A673 (cell line): ENCODE data around the gene PRTFDC1. TPM values are rescaled to one million over a fixed set of nuclear protein-coding genes. Genes with fewer than 3 reads are reported as not detected.

Experiments
- BruUV-seq: library from RNA; stranded (reverse); fragments of 400-500 nt; replicated peaks from 2 replicates; lab custom pipeline; 2021; lab: Mats Ljungman, UMichigan
- CTCF ChIA-PET: fragments of 300-600 bp; sonication (Branson Sonifier 250); formaldehyde crosslinking; loops from one replicate; lab custom pipeline; 2022; ENCODE audit warnings: antibody characterized with exemption; lab: Charles Lee
- POLR2A ChIA-PET: fragments of 300-600 bp; sonication (Branson Sonifier 250); formaldehyde crosslinking; loops from one replicate; lab custom pipeline; 2022; ENCODE audit warnings: antibody characterized with exemption; ENCODE audit not compliant: low non-redundant PET; lab: Charles Lee
- DNase-seq: peaks from one replicate; pipeline ENCODE4 v3.0.0-alpha.2; 2015; ENCODE audit warnings: low spot score
- H3K27ac ChIP-seq: fragments of 200-600 bp; sonication (generic); 2 replicates; pipeline ENCODE4 v1.5.1; 2016; ENCODE audit warnings: mixed run types, low read depth, mild to moderate bottlenecking, mixed read lengths, antibody characterized with exemption, low read length; ENCODE audit not compliant: poor library complexity, severe bottlenecking
- H3K27me3 ChIP-seq: fragments of 200-600 bp; sonication (generic); replicated peaks from 2 replicates; pipeline ENCODE4 v1.6.1; 2017; ENCODE audit warnings: mixed run types, low read depth, mild to moderate bottlenecking, mixed read lengths, antibody characterized with exemption, low read length; ENCODE audit not compliant: insufficient read depth, poor library complexity
- H3K36me3 ChIP-seq: fragments of 200-600 bp; sonication (generic); 2 replicates; pipeline ENCODE4 v1.6.1; 2016; ENCODE audit warnings: mixed run types, mild to moderate bottlenecking, mixed read lengths, antibody characterized with exemption, low read length; ENCODE audit not compliant: insufficient read depth, poor library complexity, severe bottlenecking
- H3K4me1 ChIP-seq: fragments of 200-600 bp; sonication (generic); 2 replicates; pipeline ENCODE4 v1.6.1; 2017; ENCODE audit warnings: mixed run types, mild to moderate bottlenecking, mixed read lengths, antibody characterized with exemption, low read length; ENCODE audit not compliant: insufficient read depth, poor library complexity, severe bottlenecking
- H3K4me3 ChIP-seq: fragments of 200-600 bp; sonication (generic); 2 replicates; pipeline ENCODE4 v1.5.1; 2016; ENCODE audit warnings: low read depth, mixed run types, mild to moderate bottlenecking, mixed read lengths, low read length; ENCODE audit not compliant: poor library complexity, severe bottlenecking
- H3K9me3 ChIP-seq: fragments of 200-600 bp; sonication (generic); 2 replicates; pipeline ENCODE4 v1.6.1; 2016; ENCODE audit warnings: mixed run types, low read depth, mild to moderate bottlenecking, mixed read lengths, antibody characterized with exemption, low read length; ENCODE audit not compliant: poor library complexity, severe bottlenecking
- EZH2 ChIP-seq: fragments of 200-600 bp; sonication (generic); IDR thresholded peaks from 2 replicates; pipeline ENCODE4 v1.6.1; 2017; ENCODE audit warnings: borderline replicate concordance, low read depth, mild to moderate bottlenecking, mixed read lengths, antibody characterized with exemption, low read length; ENCODE audit not compliant: poor library complexity, severe bottlenecking
- intact Hi-C: fragments of 100-400 bp; cut with micrococcal nuclease; formaldehyde crosslinking; loops from one replicate; pipeline ENCODE4 v1.10.0; 2022; ENCODE audit not compliant: unreplicated experiment
- total RNA-seq: library from RNA; stranded (reverse); gene quantifications from 2 replicates; pipeline ENCODE4 v1.2.3, GENCODE V29; 2021
- TF ChIP-seq, protein P1 (sequence below): fragments of 300-800, 200-600 bp; sonication (generic); conservative IDR thresholded peaks from 2 replicates; pipeline ENCODE4 v1.5.1; 2017; ENCODE audit warnings: low read depth, mild to moderate bottlenecking, antibody characterized with exemption, low read length, moderate library complexity, mixed read lengths

PRTFDC1 gene
- total RNA-seq, 1 experiment from 2014 or later, result 49.8 TPM

DNA sequence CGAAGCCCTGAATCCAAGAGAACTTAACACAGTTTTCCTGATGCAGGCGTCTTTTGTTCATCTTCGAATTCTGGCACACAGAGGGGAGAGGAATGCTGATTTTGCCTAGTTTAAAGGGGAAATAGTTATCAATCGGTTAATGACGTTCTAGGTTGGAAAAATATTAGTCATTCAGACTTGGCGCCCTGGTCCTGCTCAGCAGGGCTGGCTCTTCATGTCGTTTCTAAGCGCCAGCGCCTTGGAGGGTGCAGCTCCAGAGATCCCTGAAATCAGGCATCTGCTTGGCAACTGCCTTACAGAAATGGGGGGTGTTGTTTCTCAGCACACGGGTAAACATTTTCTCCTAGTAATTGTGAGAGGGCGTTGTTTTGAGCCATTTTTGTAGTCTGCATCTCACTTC, 1.3 kb upstream of the PRTFDC1 start:
- Histone ChIP-seq H3K27ac (no peak overlapping the region), H3K9me3 (no peaks in the 10 kb centered on the region), H3K4me3 (no peak overlapping the region), H3K27me3 (no peaks in the 10 kb centered on the region), H3K4me1 (peaks cover 23% of the 10 kb centered on the region), H3K36me3 (no peaks in the 10 kb centered on the region)
- BruUV-seq, result TSS peak; percentile 65
- DNase-seq, result no peak
- TF ChIP-seq, protein P1, sequence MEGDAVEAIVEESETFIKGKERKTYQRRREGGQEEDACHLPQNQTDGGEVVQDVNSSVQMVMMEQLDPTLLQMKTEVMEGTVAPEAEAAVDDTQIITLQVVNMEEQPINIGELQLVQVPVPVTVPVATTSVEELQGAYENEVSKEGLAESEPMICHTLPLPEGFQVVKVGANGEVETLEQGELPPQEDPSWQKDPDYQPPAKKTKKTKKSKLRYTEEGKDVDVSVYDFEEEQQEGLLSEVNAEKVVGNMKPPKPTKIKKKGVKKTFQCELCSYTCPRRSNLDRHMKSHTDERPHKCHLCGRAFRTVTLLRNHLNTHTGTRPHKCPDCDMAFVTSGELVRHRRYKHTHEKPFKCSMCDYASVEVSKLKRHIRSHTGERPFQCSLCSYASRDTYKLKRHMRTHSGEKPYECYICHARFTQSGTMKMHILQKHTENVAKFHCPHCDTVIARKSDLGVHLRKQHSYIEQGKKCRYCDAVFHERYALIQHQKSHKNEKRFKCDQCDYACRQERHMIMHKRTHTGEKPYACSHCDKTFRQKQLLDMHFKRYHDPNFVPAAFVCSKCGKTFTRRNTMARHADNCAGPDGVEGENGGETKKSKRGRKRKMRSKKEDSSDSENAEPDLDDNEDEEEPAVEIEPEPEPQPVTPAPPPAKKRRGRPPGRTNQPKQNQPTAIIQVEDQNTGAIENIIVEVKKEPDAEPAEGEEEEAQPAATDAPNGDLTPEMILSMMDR, result no peak
- TF ChIP-seq EZH2, result no peak
- POLR2A ChIA-PET, result no interaction called here
- CTCF ChIA-PET, result interaction anchor here (0.6 kb wide), 3 partner anchors 8 to 92 kb away, joined by 3 to 18 read pairs (median 10); no protein-coding TSS in a partner anchor
- intact Hi-C loops, result loop anchor here (5.0 kb wide), 1 partner anchor 231 kb away; the partner anchor contains the start of gene ARHGAP21

DNA sequence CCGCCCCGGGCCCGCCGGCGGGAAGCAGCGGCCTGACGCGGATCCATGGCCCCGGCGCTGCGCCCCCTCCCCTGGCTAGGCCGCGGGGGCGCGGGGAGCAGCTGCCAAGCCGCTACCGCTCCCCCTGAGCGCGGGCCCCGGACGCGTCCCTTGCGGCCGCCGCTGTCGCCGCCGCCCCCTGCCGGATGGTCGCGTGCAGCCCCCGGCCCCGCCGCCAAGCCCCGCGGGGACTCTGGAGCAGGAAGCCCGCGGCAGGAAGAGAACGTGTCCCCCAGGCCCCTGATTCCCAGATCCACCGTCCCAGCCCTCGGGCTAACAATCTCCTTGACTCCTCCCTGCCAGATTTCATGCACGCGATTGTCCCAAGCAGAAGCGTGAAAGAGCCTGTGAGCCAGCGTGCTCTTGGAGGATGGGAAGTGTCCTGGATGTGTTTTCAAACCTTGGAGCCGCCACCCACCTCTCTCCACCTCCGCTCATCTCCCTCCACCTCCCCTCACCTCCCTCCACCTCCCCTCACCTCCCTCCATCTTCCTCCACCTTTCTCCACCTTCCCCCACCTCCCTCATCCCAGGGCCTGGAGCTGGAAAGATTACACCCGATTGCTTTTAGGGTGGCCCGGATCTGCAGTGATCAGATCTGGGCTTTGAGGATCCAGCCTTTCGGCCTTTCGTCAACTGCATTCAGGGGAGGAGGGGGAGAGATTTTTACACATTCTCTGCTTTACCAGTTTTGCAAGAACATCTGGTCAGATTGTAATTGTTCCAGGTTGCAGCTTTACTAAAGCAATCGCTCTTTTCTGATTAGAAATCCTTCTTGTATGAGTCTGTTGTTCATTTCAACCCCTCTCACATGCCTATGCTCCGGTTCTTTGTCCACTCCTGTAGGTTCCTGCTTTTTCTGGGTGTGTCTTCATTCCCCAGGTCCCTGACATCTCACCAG, 570 bp upstream of the PRTFDC1 start:
- POLR2A ChIA-PET, result interaction anchor here (0.6 kb wide), 3 partner anchors 17 to 232 kb away, joined by 3 to 4 read pairs (median 4); no protein-coding TSS in a partner anchor
- Histone ChIP-seq H3K36me3 (no peaks in the 10 kb centered on the region), H3K27ac (peak overlapping the region; percentile 91), H3K9me3 (no peaks in the 10 kb centered on the region), H3K4me1 (peaks cover 23% of the 10 kb centered on the region), H3K4me3 (peak overlapping the region; percentile 57), H3K27me3 (no peaks in the 10 kb centered on the region)
- intact Hi-C loops, result loop anchor here (5.0 kb wide), 1 partner anchor 231 kb away; the partner anchor contains the start of gene ARHGAP21
- peak; percentile 78 for DNase-seq
- no peak for TF ChIP-seq EZH2
- TF ChIP-seq, protein P1, result peak; percentile 39
- no TSS peak for BruUV-seq
- CTCF ChIA-PET, result interaction anchor here (0.6 kb wide), 3 partner anchors 9 to 92 kb away, joined by 3 to 18 read pairs (median 10); no protein-coding TSS in a partner anchor

DNA sequence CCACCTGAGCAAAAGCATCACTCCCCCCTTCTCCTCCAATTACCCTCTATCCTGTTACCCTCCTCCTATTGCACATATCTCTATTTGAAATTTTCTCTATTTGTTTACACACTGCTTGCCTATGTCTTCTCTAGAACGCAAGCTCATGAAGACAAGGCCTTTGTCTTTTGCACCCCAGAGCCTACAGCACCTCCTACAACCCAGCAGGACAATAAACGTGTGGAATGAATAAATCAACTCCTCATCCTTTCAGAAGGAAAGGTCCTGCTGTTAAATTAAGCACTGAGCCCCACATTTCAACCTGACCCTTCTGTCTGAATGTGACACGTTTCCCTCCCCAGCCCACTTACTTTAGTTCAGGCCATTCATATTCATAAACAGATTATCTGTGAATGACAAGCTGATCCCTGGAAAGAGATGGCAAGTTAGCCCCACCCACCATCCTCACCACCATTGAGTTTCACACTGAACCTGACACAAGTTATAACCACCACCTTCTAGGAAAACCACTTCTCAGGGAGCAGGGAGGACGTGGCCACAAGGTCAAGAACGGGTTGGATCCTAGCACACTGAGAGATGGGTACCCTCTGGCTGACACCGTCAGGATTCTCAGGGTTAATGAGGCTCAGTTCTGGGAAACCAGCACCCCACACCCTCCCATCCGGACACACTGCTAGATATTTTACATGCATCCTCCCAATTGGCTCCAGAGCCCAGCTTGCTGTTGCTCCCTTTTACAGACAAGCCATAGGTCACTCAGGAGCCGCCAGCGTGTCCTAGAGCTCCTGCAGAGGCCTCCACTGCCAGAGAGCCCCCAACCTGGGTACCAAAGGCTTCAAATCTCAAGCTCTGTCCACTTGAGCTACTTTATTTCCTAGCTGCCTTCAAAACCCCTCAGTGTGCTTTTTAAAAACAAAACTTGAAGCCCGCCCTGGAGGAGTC, 934 bp downstream of the PRTFDC1 start:
- CTCF ChIA-PET, result no interaction called here
- H3K27ac ChIP-seq, result peak overlapping the region; percentile 91
- no TSS peak for BruUV-seq

More for the DNA sequence above, 934 bp downstream of the PRTFDC1 start:
- Histone ChIP-seq H3K4me1 (peaks cover 34% of the 10 kb centered on the region), H3K36me3 (no peaks in the 10 kb centered on the region), H3K27me3 (no peaks in the 10 kb centered on the region), H3K9me3 (no peaks in the 10 kb centered on the region), H3K4me3 (peak overlapping the region; percentile 57)
- DNase-seq, result peak; percentile 80
- intact Hi-C loops, result loop anchor here (5.0 kb wide), 1 partner anchor 229 kb away; the partner anchor contains the start of gene ARHGAP21
- TF ChIP-seq, protein P1, result no peak
- no peak for TF ChIP-seq EZH2
- POLR2A ChIA-PET, result interaction anchor here (0.5 to 1.0 kb wide), 3 partner anchors 72 to 1606 kb away, joined by 3 read pairs; no protein-coding TSS in a partner anchor
